Ectodermal cell (in vitro differentiated cells): Measurements from ENCODE around the gene CFAP20.

Experiments
- H3K27ac ChIP-seq: 2 replicates; pipeline ENCODE4 v1.7.0; 2013; ENCODE audit warnings: mild to moderate bottlenecking, low read depth, low read length; ENCODE audit not compliant: insufficient read depth, poor library complexity, severe bottlenecking
- H3K27me3 ChIP-seq: 2 replicates; pipeline ENCODE4 v1.7.0; 2013; ENCODE audit warnings: mild to moderate bottlenecking, low read length; ENCODE audit not compliant: insufficient read depth, control insufficient read depth, poor library complexity, severe bottlenecking
- H3K36me3 ChIP-seq: one replicate; pipeline ENCODE4 v1.7.0; 2013; ENCODE audit warnings: low read length; ENCODE audit not compliant: control insufficient read depth, insufficient read depth
- H3K4me1 ChIP-seq: one replicate; pipeline ENCODE4 v1.7.0; 2013; ENCODE audit warnings: low read length; ENCODE audit not compliant: control insufficient read depth, insufficient read depth
- H3K4me3 ChIP-seq: 2 replicates; pipeline ENCODE4 v1.7.0; 2013; ENCODE audit warnings: low read depth, low read length, control low read depth; ENCODE audit not compliant: insufficient read depth
- H3K9me3 ChIP-seq: 2 replicates; pipeline ENCODE4 v1.7.0; 2013; ENCODE audit warnings: mild to moderate bottlenecking, low read length, moderate library complexity; ENCODE audit not compliant: control insufficient read depth
- WGBS, 2 experiments: methylation state at CpG; one replicate each; pipeline ENCODE4 v1.1.7; 2013; ENCODE audit warnings: missing lambda C conversion rate in 2 of 2; 5-methylcytosine and 5-hydroxymethylcytosine counted together

The CFAP20 gene

DNA sequence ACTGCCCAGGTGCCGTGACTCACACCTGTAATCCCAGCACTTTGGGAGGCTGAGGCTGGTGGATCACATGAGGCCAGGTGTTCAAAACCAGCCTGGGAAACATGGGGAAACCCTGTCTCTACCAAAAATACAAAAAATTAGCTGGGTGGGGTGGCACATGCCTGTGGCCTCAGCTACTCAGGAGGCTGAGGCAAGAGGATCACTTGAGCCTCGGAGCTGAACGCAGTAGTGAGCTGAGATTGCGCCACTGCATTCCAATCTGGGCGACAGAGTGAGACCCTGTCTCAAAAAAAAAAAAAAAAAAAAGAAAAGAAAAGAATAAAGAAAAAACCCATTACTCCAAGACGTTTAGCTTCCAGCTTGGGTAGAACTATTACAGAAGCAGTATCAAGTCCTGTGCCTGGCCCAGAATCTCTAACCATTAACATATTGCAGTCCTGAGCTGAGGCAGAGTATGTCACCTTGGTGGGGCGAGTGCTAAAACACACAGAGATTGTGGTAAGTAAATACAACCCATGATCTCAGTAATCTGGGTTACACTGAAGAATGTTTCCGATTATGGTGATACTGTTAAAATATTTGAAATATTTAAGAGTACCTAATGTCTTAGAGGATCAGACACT is 23.2 kb upstream of the CFAP20 start:
- Histone ChIP-seq H3K36me3 (no peaks in the 10 kb centered on the region), H3K4me1 (no peaks in the 10 kb centered on the region), H3K27ac (no peak overlapping the region), H3K9me3 (no peaks in the 10 kb centered on the region), H3K27me3 (no peaks in the 10 kb centered on the region), H3K4me3 (no peak overlapping the region)
- WGBS, 2 experiments = 90 to 93% methylated on average over 8 of the region's 8 CpGs

- Histone ChIP-seq H3K27me3 (no peaks in the 10 kb centered on the region), H3K4me3 (no peak overlapping the region), H3K36me3 (no peaks in the 10 kb centered on the region), H3K27ac (no peak overlapping the region), H3K9me3 (no peaks in the 10 kb centered on the region), H3K4me1 (no peaks in the 10 kb centered on the region)
- WGBS, 2 experiments = 70 to 78% methylated on average over 1 of the region's 1 CpG
These were observed 19.3 kb upstream of the CFAP20 start for GRCh38 chr16:58148526-58148925.

GRCh38 chr16:58148099-58148498 is 18.9 kb upstream of the CFAP20 start:
- no peaks in the 10 kb centered on the region for H3K27me3 ChIP-seq
- no peak overlapping the region for H3K27ac ChIP-seq
- H3K9me3 ChIP-seq = no peaks in the 10 kb centered on the region
- no peaks in the 10 kb centered on the region for H3K36me3 ChIP-seq
- no peak overlapping the region for H3K4me3 ChIP-seq
- 95 to 97% methylated on average over 2 of the region's 2 CpGs for whole genome bisulfite sequencing, 2 experiments
- H3K4me1 ChIP-seq = no peaks in the 10 kb centered on the region

GRCh38 chr16:58138852-58139251 is 9.7 kb upstream of the CFAP20 start:
- no peaks in the 10 kb centered on the region for H3K4me1 ChIP-seq
- H3K27ac ChIP-seq = no peak overlapping the region
- no peaks in the 10 kb centered on the region for H3K27me3 ChIP-seq
- H3K9me3 ChIP-seq = no peaks in the 10 kb centered on the region
- H3K36me3 ChIP-seq = no peaks in the 10 kb centered on the region
- no peak overlapping the region for H3K4me3 ChIP-seq

- H3K4me3 ChIP-seq = no peak overlapping the region
- no peaks in the 10 kb centered on the region for H3K4me1 ChIP-seq
- no peaks in the 10 kb centered on the region for H3K9me3 ChIP-seq
- WGBS, 2 experiments = 70 to 98% methylated on average over 1 to 2 of the region's 2 CpGs
- no peak overlapping the region for H3K27ac ChIP-seq
- H3K27me3 ChIP-seq = no peaks in the 10 kb centered on the region
- H3K36me3 ChIP-seq = no peaks in the 10 kb centered on the region
These were observed 8.4 kb upstream of the CFAP20 start for GRCh38 chr16:58137581-58137980.

DNA sequence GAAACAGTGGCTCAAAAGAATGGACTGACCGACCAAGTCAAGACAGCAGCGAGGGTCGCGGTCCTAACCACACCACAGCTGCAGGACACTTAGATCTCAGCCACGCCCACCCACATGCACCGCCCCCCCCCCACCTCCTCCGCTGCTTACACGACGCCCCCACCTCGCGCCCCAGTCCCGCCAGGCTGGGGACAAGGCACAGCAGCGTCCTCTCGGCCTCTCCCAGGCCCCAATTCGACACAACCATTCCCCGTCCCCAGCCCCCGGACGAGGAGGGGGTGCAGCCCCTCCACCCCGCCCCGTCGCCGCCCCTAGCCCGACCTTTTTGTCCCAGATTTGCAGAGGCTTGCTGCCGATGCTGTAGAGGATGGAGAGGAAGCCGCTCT is 477 bp downstream of the CFAP20 start:
- Histone ChIP-seq H3K36me3 (no peaks in the 10 kb centered on the region), H3K4me3 (peak overlapping the region; percentile 83), H3K27me3 (no peaks in the 10 kb centered on the region), H3K9me3 (no peaks in the 10 kb centered on the region), H3K4me1 (peaks cover 7% of the 10 kb centered on the region), H3K27ac (peak overlapping the region; percentile 96)
- 0 to 1% methylated on average over 19 to 24 of the region's 25 CpGs for WGBS, 2 experiments

DNA sequence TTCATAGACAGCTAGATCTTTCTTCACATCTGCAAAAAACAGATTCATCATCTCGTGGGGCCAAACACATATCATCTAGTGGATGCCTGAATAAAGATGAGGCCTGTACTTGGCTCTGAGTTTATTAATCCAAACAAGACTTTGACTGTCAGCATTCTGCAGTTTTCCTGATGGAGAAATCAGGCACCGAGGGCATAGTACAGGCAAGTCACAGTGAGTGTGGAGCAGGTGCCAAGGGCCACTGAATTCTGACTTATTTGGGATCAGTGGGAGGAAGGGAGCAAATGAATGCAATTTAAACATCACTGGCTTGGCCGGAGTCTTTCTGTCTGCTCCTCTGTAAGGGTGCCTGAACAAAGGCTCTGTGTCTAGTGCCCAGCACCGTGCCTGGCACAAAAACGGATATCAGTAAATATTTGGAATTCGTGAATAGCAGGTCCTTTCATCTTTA is 975 bp downstream of the CFAP20 start:
- peak overlapping the region; percentile 83 for H3K4me3 ChIP-seq
- no peak overlapping the region for H3K27ac ChIP-seq
- H3K27me3 ChIP-seq = no peaks in the 10 kb centered on the region
- peaks cover 7% of the 10 kb centered on the region for H3K4me1 ChIP-seq
- H3K9me3 ChIP-seq = no peaks in the 10 kb centered on the region
- H3K36me3 ChIP-seq = no peaks in the 10 kb centered on the region
- WGBS, 2 experiments = 20 to 24% methylated on average over 6 of the region's 6 CpGs

GRCh38 chr16:58127634-58128033 is 1.5 kb downstream of the CFAP20 start:
- Histone ChIP-seq H3K4me1 (peaks cover 7% of the 10 kb centered on the region), H3K27ac (no peak overlapping the region), H3K4me3 (peak overlapping the region; percentile 83), H3K36me3 (no peaks in the 10 kb centered on the region), H3K27me3 (no peaks in the 10 kb centered on the region), H3K9me3 (no peaks in the 10 kb centered on the region)
- 56 to 65% methylated on average over 4 of the region's 4 CpGs for WGBS, 2 experiments

DNA sequence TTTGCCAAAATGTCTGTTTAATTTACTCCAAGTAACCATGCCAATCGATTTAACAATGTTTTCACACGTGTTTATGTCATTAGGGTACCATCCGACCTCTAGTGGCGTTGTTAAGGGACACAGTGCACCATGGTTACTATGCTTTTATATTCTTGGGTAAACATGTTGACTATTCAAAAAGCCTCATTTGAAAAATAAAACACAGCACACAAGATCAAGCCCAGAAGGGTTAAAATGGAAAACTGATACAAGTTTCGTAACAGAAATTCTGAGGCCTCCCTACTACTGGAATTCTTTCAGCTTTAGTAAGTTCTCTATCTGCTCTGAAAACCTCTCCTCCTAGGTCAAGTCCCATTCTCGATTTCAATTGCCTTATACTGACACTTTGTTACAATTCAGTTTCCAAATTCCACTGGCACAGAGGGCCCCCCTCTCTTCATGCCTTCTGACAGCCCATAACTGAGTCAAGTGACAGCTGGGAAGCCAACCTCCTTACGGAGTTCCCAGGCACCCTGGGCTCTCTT is 2.1 kb downstream of the CFAP20 start:
- H3K9me3 ChIP-seq = no peaks in the 10 kb centered on the region
- H3K4me1 ChIP-seq = peaks cover 7% of the 10 kb centered on the region
- H3K27ac ChIP-seq = no peak overlapping the region
- H3K27me3 ChIP-seq = no peaks in the 10 kb centered on the region
- 42 to 49% methylated on average over 7 of the region's 7 CpGs for WGBS, 2 experiments
- peak overlapping the region; percentile 83 for H3K4me3 ChIP-seq
- H3K36me3 ChIP-seq = no peaks in the 10 kb centered on the region

DNA sequence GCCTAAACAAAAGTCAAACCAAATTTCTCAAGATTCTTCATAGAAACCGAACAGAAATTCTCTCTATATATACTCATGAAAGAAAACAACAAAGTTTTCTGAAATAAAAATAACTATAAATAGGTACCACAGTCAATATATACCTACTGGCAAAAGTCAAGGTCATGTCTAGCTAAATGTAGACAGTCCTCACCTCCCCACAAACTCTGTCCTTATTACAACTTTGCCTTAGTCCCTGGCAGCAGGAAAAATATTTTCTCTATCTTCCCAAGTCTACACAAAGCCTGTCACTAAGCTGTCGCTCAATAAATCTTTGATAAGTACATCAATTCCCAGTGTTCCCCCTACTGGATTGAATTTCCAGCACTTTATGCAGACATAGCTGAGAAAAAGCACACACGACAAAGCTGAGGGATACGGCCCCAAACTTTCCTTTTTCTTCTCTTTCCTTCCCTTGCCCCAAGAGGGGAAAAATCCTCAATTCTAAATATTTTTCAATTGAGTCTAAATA is 2.7 kb downstream of the CFAP20 start:
- Histone ChIP-seq H3K4me3 (no peak overlapping the region), H3K27ac (no peak overlapping the region), H3K4me1 (peaks cover 11% of the 10 kb centered on the region), H3K27me3 (no peaks in the 10 kb centered on the region), H3K36me3 (no peaks in the 10 kb centered on the region), H3K9me3 (no peaks in the 10 kb centered on the region)
- 80 to 90% methylated on average over 4 of the region's 4 CpGs for WGBS, 2 experiments
